HFF-Myc (cell line): ENCODE data around the gene SHISAL1.

Source experiments
- DNase-seq: peaks from one replicate; pipeline ENCODE4 v3.0.0-alpha.2; 2011; ENCODE audit warnings: low read depth; ENCODE audit errors: extremely low read depth
- H3K4me3 ChIP-seq: replicated peaks from 2 replicates; pipeline ENCODE4 v1.5.1; 2011; ENCODE audit warnings: low read depth, mild to moderate bottlenecking, control low read depth, low read length
- CTCF ChIP-seq: IDR thresholded peaks from 2 replicates; pipeline ENCODE4 v1.5.1; 2012; ENCODE audit warnings: mild to moderate bottlenecking, low read depth, low read length, control low read depth; ENCODE audit errors: missing control alignments

Gene SHISAL1

DNA sequence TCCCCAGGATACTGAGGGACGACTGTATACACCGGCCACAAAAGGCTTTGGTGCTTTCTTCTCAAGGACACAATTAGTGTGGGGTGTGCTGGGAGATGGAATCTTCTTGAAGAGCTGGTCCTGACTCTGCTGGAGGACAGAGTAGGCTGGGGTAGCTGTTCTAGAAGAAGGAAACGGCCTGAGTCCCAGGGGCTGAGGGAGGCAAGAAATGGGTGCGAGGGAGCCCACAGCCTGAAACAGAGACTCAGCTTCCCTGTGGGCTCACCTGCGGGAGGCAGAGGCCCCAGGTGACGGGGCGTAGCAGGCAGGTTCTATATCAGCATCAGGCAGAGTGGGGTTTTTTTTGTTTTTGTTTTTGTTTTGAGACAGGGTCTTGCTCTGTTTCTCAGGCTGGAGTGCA is 95.4 kb downstream of the SHISAL1 start:
- no peak for DNase-seq
- no peak overlapping the region for H3K4me3 ChIP-seq
- no peak for TF ChIP-seq CTCF

DNA sequence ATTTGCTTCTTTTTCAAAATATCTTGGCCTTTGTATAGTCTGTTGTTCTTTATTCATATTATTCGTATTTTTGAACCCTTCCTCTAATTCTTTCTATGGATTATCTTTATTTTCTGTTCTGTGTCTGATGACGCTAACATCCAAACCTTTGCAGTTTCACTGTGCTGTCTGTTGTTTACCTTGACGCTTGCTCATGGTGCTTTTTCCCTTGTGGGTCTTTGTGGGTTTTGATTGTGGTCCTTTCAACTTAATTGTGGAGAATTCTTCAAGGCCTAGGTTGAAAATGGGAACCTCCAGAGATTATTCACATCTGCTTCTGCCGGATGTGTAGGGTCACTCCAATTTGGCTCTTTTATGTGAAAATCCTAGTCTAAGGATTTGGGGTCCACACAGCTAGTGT is 97.5 kb downstream of the SHISAL1 start:
- H3K4me3 ChIP-seq: no peak overlapping the region
- no peak for DNase-seq
- TF ChIP-seq CTCF: no peak

- H3K4me3 ChIP-seq: no peak overlapping the region
- DNase-seq: no peak
- no peak for TF ChIP-seq CTCF
These were observed 98.0 kb downstream of the SHISAL1 start for GRCh38 chr22:44214764-44215163.

GRCh38 chr22:44214187-44214586 is 98.6 kb downstream of the SHISAL1 start:
- no peak for TF ChIP-seq CTCF
- H3K4me3 ChIP-seq: no peak overlapping the region
- DNase-seq: no peak

DNA sequence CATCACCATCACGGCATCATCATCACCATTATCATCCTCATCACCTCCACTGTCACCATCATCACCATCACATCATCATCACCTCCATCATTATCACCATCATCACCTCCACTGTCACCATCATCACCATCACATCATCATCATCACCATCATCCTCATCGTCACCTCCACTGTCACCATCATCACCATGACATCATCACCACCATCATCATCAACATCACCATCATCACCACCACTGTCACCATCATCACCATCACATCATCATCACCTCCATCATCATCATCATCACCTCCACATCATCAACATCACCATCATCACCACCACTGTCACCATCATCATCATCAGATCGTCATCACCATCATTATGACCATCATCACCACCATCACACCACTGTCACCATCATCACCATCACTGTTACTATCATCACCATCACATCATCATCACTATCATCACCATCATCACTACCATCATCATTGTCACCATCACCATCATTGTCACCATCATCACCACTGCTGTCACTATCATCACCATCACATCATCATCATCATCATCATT is 99.2 kb downstream of the SHISAL1 start:
- H3K4me3 ChIP-seq: no peak overlapping the region
- TF ChIP-seq CTCF: no peak
- no peak for DNase-seq

DNA sequence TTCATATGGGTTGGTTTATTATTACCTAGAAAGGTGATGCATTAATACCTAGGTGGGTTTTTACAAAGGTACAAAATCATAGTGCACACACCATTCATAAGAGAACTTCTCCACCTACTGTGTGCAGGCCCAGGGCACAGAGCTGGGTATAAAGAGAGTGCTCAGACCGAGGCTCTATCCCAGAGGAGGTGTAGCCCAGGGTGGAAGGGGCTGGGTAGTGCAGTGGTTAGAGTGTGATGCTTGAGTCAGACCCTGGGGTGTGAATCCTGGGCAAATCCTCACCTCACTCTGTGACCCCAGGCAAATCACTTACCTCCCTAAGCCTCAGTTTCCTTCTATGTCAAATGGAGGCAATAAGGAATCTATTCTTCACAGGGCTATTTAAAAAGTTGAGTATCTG is 99.8 kb downstream of the SHISAL1 start:
- TF ChIP-seq CTCF: no peak
- no peak for DNase-seq
- no peak overlapping the region for H3K4me3 ChIP-seq
